HepG2 (cell line): ENCODE data around the gene SLC6A12. TPM values are rescaled to one million over a fixed set of nuclear protein-coding genes. Genes with fewer than 3 reads are reported as not detected.

Experiments
- AHDC1 ChIP-seq: sonication (generic); formaldehyde crosslinking; IDR thresholded peaks from 2 replicates; pipeline ENCODE4 v1.5.1; 2020; ENCODE audit warnings: mild to moderate bottlenecking, missing genetic modification reagents, borderline replicate concordance
- ARNT2 ChIP-seq: sonication (generic); formaldehyde crosslinking; IDR thresholded peaks from 2 replicates; pipeline ENCODE4 v1.8.0; 2022; ENCODE audit warnings: mild to moderate bottlenecking, low read depth, missing genetic modification reagents, moderate library complexity
- ATF2 ChIP-seq: sonication (generic); formaldehyde crosslinking; IDR thresholded peaks from 2 replicates; pipeline ENCODE4 v1.4.0; 2020; ENCODE audit warnings: missing genetic modification reagents
- CEBPB ChIP-seq: IDR thresholded peaks from 2 replicates; pipeline ENCODE4 v1.6.1; 2011; ENCODE audit warnings: low read depth, low read length, improper control_type of control experiment, borderline replicate concordance
- CENPT ChIP-seq: sonication (generic); formaldehyde crosslinking; IDR thresholded peaks from 2 replicates; pipeline ENCODE4 v1.8.0; 2022; ENCODE audit warnings: low read depth, mild to moderate bottlenecking, moderate library complexity, missing genetic modification reagents
- DNMT3B ChIP-seq: conservative IDR thresholded peaks from 2 replicates; pipeline ENCODE4 v1.6.1; 2016; ENCODE audit warnings: missing biosample characterization, control low read depth
- DPF2 ChIP-seq: sonication (generic); formaldehyde crosslinking; IDR thresholded peaks from 2 replicates; pipeline ENCODE4 v1.4.0; 2020; ENCODE audit warnings: mild to moderate bottlenecking, low read depth, missing genetic modification reagents, borderline replicate concordance
- GTF3A ChIP-seq: sonication (generic); formaldehyde crosslinking; conservative IDR thresholded peaks from 2 replicates; pipeline ENCODE4 v1.4.0; 2020; ENCODE audit warnings: mild to moderate bottlenecking, missing genetic modification reagents
- GZF1 ChIP-seq: sonication (generic); formaldehyde crosslinking; IDR thresholded peaks from 2 replicates; pipeline ENCODE4 v1.5.1; 2020; ENCODE audit warnings: mild to moderate bottlenecking, missing genetic modification reagents
- PLRG1 ChIP-seq: fragments of 450-650 bp; conservative IDR thresholded peaks from 2 replicates; pipeline ENCODE4 v1.6.1; 2016
- RFX1 ChIP-seq: fragments of 450-650 bp; IDR thresholded peaks from 2 replicates; pipeline ENCODE4 v1.6.1; 2017
- SMARCC2 ChIP-seq: fragments of 450-650 bp; IDR thresholded peaks from 2 replicates; pipeline ENCODE4 v1.6.1; 2017; ENCODE audit warnings: antibody characterized with exemption, mild to moderate bottlenecking
- TP53 ChIP-seq: sonication (generic); formaldehyde crosslinking; conservative IDR thresholded peaks from 2 replicates; pipeline ENCODE4 v1.4.0; 2020; ENCODE audit warnings: missing genetic modification reagents
- TSC22D2 ChIP-seq: sonication (generic); formaldehyde crosslinking; IDR thresholded peaks from 2 replicates; pipeline ENCODE4 v1.5.1; 2020; ENCODE audit warnings: missing genetic modification reagents, mild to moderate bottlenecking, borderline replicate concordance
- YEATS4 ChIP-seq: sonication (generic); formaldehyde crosslinking; IDR thresholded peaks from 2 replicates; pipeline ENCODE4 v1.4.0; 2020; ENCODE audit warnings: missing genetic modification reagents, borderline replicate concordance
- ZNF549 ChIP-seq: sonication (generic); formaldehyde crosslinking; IDR thresholded peaks from 2 replicates; pipeline ENCODE4 v1.5.0; 2020; ENCODE audit warnings: missing genetic modification reagents
- ZNF607 ChIP-seq: sonication (generic); formaldehyde crosslinking; IDR thresholded peaks from 2 replicates; pipeline ENCODE4 v1.5.1; 2020; ENCODE audit warnings: missing genetic modification reagents, mild to moderate bottlenecking, borderline replicate concordance
- ZNF687 ChIP-seq: sonication (generic); formaldehyde crosslinking; IDR thresholded peaks from 2 replicates; pipeline ENCODE4 v1.5.1; 2020; ENCODE audit warnings: mild to moderate bottlenecking, missing genetic modification reagents, moderate library complexity
- polyA plus RNA-seq, 8 experiments: library from polyadenylated mRNA; depleted of rRNA in 3 of 8; stranded (reverse) in 7 of 8; unstranded in 1 of 8; fragments of >200 nt; fragmentation: Illumina TruSeq in 4 of 8; extraction: Trizol in 4 of 8; gene quantifications; 2 replicates each; pipeline versions ENCODE4 v1.2.1 to v1.2.3, GENCODE V29; 2011 to 2016; ENCODE audit warnings: low read depth in 4 of 8, missing spikeins in 1 of 8, mixed read lengths in 1 of 8; ENCODE audit not compliant: insufficient read depth in 1 of 8
- total RNA-seq, 5 experiments: library from RNA; depleted of rRNA; stranded (reverse); fragments of >200 nt; fragmentation: Illumina TruSeq; extraction: Trizol; gene quantifications; 2 replicates each; pipeline ENCODE4 v1.2.3, GENCODE V29; 2016; ENCODE audit warnings: low read depth in 1 of 5

Gene SLC6A12
- total and polyA plus RNA-seq, 2 of the 13 experiments (the other 11 are each of a cell fraction or from before 2014, with no cell fraction given): 3.7 to 18.8 TPM

- TF ChIP-seq ZNF687 (CRISPR knock-in tag): peak; percentile 51
- no peak for TF ChIP-seq DNMT3B (CRISPR knock-in tag)
- TF ChIP-seq PLRG1: no peak
- no peak for TF ChIP-seq CENPT (CRISPR knock-in tag)
- TF ChIP-seq ZNF607 (CRISPR knock-in tag): no peak
- TF ChIP-seq GZF1 (CRISPR knock-in tag): no peak
- no peak for TF ChIP-seq GTF3A (CRISPR knock-in tag)
- TF ChIP-seq CEBPB: no peak
- TF ChIP-seq TP53 (CRISPR knock-in tag): no peak
- no peak for TF ChIP-seq AHDC1 (CRISPR knock-in tag)
- TF ChIP-seq ATF2 (CRISPR knock-in tag): no peak
- TF ChIP-seq DPF2 (CRISPR knock-in tag): no peak
- no peak for TF ChIP-seq YEATS4 (CRISPR knock-in tag)
- TF ChIP-seq ARNT2 (CRISPR knock-in tag): no peak
- TF ChIP-seq ZNF549 (CRISPR knock-in tag): no peak
- no peak for TF ChIP-seq TSC22D2 (CRISPR knock-in tag)
- TF ChIP-seq SMARCC2: no peak
- TF ChIP-seq RFX1: no peak
Measured at GRCh38 chr12:143964-144649, 69.8 kb downstream of the SLC6A12 start (continued).
